GM10266 (cell line): Measurements from ENCODE around the gene IZUMO4.
"Not testable (repeated sequence)": the region's sequence is repeated elsewhere in the genome, so short reads cannot be mapped to it uniquely, and the experiment has no call there.

Experiments used
- DNase-seq: peaks from one replicate; pipeline ENCODE4 v3.0.0; 2012; ENCODE audit errors: extremely low spot score
- TF ChIP-seq, protein P1 (sequence below): IDR thresholded peaks from 2 replicates; pipeline ENCODE4 v1.5.1; 2012; ENCODE audit warnings: mild to moderate bottlenecking, low read depth; ENCODE audit not compliant: control insufficient read depth, insufficient read depth; ENCODE audit errors: missing control alignments

The IZUMO4 gene

DNA sequence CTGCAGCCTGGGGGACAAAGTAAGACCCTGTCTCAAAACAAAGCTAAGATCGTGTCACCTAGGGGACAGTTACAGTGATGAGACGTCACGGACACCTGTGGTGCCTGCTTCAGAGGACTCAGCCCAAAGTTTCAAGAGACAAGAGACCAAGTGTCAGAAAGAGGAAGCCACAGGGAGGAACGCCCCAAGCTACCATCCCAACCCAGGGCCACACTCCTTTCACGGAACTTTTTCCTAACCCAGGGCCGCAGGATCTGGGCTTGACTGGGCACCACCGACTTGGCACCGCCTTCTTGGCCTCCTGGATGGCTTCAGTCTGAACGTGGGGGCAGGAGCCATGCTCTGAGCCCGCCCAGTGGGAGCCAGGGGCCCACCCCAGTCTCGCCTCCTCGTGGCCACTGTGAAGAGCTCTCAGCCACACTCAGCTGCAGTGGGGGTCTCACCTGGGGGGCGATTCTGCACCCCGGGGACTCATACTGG is 9.1 kb upstream of the IZUMO4 start:
- TF ChIP-seq, protein P1, sequence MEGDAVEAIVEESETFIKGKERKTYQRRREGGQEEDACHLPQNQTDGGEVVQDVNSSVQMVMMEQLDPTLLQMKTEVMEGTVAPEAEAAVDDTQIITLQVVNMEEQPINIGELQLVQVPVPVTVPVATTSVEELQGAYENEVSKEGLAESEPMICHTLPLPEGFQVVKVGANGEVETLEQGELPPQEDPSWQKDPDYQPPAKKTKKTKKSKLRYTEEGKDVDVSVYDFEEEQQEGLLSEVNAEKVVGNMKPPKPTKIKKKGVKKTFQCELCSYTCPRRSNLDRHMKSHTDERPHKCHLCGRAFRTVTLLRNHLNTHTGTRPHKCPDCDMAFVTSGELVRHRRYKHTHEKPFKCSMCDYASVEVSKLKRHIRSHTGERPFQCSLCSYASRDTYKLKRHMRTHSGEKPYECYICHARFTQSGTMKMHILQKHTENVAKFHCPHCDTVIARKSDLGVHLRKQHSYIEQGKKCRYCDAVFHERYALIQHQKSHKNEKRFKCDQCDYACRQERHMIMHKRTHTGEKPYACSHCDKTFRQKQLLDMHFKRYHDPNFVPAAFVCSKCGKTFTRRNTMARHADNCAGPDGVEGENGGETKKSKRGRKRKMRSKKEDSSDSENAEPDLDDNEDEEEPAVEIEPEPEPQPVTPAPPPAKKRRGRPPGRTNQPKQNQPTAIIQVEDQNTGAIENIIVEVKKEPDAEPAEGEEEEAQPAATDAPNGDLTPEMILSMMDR, result peak; percentile 46
- DNase-seq, result peak; percentile 45

DNA sequence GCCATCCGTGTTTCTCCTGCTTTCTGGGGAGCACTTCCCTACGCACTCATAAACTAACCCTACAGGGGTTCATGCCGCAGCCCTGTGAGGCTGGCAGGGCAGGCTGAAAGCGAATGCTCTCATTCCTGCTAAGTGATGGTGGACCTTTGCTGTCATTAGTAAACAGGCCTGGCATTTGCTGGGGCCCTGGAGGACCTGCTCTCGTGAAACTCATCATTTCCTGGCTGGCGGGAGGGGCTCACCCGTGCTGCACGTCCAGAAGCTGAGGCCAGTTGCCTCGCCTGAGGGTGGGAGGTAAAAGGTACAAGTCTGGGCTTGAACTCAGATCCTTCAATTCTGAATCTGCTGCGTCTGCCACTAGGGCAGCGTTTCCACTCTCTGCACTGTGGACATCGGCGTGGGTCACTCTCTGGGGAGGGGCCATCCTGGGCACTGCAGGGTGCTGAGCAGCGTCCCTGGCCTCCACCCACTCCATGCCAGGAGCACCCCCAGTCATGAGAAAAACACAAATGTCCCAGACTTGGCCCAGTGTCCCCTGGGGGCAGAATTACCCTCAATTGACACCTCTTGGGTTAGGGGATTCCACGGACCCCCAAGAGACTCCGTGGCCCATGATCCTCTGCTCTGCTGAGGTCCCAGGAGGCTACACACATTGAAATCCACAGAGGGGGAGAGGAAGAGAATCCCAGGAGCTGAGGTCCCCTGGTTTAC is 7.6 kb upstream of the IZUMO4 start:
- TF ChIP-seq, protein P1, result no peak
- peak; percentile 47 for DNase-seq

DNA sequence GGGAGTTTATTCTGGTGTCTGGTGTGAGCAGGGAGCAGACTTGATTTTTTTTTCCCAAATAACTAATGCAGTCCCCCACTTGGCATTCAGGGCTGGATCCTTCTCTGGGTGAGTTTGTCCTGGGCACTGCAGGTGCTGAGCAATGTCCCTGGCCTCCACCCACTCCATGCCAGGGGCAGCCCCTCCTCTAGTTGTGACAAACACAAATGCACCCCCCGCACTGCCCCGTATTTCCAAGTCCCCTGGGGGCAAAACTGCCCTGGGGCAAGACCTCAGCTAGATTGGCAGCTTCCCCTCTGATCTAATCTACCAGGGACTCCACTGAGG is 7.0 kb upstream of the IZUMO4 start:
- TF ChIP-seq, protein P1, result no peak
- DNase-seq, result no peak

DNA sequence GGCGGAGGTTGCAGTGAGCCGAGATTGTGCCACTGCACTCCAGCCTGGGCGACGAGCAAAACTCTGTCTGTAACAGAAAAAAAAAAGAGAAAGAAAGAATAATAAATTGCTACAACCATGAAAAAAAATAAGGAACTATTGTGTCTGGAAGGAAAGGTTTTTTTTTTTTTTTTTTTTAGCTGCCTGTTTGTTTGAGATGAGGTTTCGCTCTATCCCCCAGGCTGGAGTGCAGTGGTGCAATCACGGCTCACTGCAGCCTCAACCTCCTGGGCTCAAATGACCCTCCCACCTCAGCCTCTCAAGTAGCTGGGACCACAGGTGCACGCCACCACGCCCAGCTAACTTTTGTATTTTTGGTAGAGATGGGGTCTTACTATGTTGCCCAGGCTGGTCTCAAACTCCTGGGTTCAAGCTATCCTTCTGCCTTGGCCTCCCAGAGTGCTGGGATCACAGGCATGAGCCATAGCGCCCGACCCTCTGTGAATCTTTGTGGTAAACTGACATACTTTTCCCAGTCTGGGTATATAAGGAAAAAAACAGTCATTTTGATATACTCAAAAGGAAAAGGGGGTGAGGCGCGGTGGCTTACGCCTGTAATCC is 4.7 kb upstream of the IZUMO4 start:
- DNase-seq, result not testable (repeated sequence)

DNA sequence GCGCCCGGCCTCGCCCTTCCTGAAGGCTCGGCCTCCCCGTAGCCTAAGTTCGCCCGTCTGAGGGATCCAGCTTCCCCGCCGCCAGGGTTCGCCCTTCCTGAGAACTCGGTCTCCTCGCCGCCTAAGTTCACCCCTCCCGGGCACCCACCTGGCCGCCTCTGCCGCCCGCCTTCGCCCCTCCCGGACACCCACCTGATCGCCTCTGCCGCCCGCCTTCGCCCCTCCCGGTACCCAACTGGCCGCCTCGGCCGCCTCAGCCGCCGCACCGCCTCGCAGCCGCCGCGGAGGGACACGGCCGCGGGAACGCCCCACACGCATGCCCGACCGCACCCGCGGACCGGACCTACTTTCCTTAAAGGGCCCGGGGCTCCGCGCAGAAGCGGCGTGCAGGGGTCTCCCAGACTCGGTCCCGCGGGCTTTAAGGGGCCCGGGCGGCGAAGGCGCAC is 658 bp upstream of the IZUMO4 start, which contains the start of gene MOB3A:
Gene MOB3A, minus strand, starts transcription at position 293 of the 446 bp plus-strand sequence. CDS start 17,766 bp downstream, outside the sequence.
- TF ChIP-seq, protein P1, result peak; percentile 45
- no peak for DNase-seq

DNA sequence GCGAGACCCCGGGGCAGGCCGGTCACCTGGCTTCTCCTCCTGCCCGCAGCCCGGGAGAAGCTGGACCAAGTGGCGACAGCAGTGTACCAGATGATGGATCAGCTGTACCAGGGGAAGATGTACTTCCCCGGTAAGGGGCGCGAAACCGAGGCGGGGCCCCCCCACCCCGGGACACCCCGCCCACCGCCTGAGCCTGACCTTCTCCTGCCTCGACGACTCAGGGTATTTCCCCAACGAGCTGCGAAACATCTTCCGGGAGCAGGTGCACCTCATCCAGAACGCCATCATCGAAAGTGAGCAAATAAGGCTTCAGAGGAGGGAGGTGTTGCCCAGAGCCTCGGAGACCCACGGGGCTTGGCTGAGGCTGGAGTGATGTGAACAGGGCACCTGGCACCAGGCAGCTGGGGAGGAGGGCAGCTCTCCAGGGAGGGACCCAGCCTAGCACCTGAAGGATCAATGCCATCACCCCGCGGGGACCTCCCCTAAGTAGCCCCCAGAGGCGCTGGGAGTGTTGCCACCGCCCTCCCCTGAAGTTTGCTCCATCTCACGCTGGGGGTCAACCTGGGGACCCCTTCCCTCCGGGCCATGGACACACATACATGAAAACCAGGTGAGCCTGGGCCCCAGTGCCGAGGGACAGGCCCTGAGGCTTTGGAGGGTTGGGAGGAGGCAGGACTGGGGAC is 629 bp downstream of the IZUMO4 start:
- TF ChIP-seq, protein P1, result no peak
- peak; percentile 78 for DNase-seq

DNA sequence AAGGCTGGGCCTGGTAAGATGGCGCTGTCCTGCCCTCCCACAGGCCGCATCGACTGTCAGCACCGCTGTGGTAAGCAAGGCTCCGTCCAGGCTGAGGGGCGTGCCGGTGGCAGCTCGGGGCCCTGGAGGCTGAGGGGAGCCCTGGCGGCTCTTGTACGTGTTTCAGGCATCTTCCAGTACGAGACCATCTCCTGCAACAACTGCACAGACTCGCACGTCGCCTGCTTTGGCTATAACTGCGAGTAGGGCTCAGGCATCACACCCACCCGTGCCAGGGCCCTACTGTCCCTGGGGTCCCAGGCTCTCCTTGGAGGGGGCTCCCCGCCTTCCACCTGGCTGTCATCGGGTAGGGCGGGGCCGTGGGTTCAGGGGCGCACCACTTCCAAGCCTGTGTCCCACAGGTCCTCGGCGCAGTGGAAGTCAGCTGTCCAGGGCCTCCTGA is 1.2 kb downstream of the IZUMO4 start:
- no peak for DNase-seq
- TF ChIP-seq, protein P1, result no peak
